HEK293T (cell line): Measurements from ENCODE around the gene IFTAP.

Experiments used
- ARNT ChIP-seq: fragments of 450-650 bp; IDR thresholded peaks from 2 replicates; pipeline ENCODE4 v1.6.1; 2017; ENCODE audit warnings: mild to moderate bottlenecking
- BHLHE40 ChIP-seq: fragments of 450-650 bp; IDR thresholded peaks from 2 replicates; pipeline ENCODE4 v1.6.1; 2016; ENCODE audit warnings: mild to moderate bottlenecking, moderate library complexity, borderline replicate concordance
- ELF4 ChIP-seq: fragments of 450-650 bp; IDR thresholded peaks from 2 replicates; pipeline ENCODE4 v1.6.1; 2017; ENCODE audit warnings: antibody characterized with exemption
- FOXK2 ChIP-seq: fragments of 450-650 bp; IDR thresholded peaks from 2 replicates; pipeline ENCODE4 v1.6.1; 2016; ENCODE audit warnings: mild to moderate bottlenecking
- FOXM1 ChIP-seq: fragments of 450-650 bp; IDR thresholded peaks from 2 replicates; pipeline ENCODE4 v1.6.1; 2017; ENCODE audit warnings: mild to moderate bottlenecking, borderline replicate concordance
- LEF1 ChIP-seq: fragments of 450-650 bp; IDR thresholded peaks from 2 replicates; pipeline ENCODE4 v1.6.1; 2017; ENCODE audit warnings: mild to moderate bottlenecking, borderline replicate concordance
- PKNOX1 ChIP-seq: fragments of 450-650 bp; IDR thresholded peaks from 2 replicates; pipeline ENCODE4 v1.6.1; 2016
- SP1 ChIP-seq: fragments of 450-650 bp; IDR thresholded peaks from 2 replicates; pipeline ENCODE4 v1.6.1; 2017
- SUZ12 ChIP-seq: fragments of 450-650 bp; IDR thresholded peaks from 2 replicates; pipeline ENCODE4 v1.6.1; 2016; ENCODE audit warnings: mild to moderate bottlenecking
- TARDBP ChIP-seq: fragments of 450-650 bp; IDR thresholded peaks from 2 replicates; pipeline ENCODE4 v1.6.1; 2016

GRCh38 chr11:36609383-36609782, 15.1 kb downstream of the IFTAP start:
- no peak for TF ChIP-seq SP1
- TF ChIP-seq BHLHE40 = no peak
- no peak for TF ChIP-seq TARDBP
- TF ChIP-seq SUZ12 = no peak
- TF ChIP-seq FOXM1 = no peak
- no peak for TF ChIP-seq LEF1
- no peak for TF ChIP-seq ELF4
- no peak for TF ChIP-seq FOXK2
- TF ChIP-seq ARNT = no peak
- TF ChIP-seq PKNOX1 = no peak
